HEK293 (cell line): ENCODE measurements around the gene NAPSA.

ENCODE experiments used
- TCF7L2 ChIP-seq: IDR thresholded peaks from 2 replicates; pipeline ENCODE4 v1.6.1; 2011; ENCODE audit warnings: low read depth, mild to moderate bottlenecking, inconsistent platforms, low read length, moderate library complexity, borderline replicate concordance
- TSHZ1 ChIP-seq: fragments of 450-650 bp; formaldehyde crosslinking; IDR thresholded peaks from 2 replicates; pipeline ENCODE4 v1.5.1; 2016; ENCODE audit warnings: missing biosample characterization, missing genetic modification characterization, borderline replicate concordance
- ZNF558 ChIP-seq: fragments of 450-650 bp; formaldehyde crosslinking; IDR thresholded peaks from 2 replicates; pipeline ENCODE4 v1.5.1; 2016; ENCODE audit warnings: missing biosample characterization, missing genetic modification characterization
- ZNF626 ChIP-seq: fragments of 450-650 bp; sonication (Bioruptor Pico); formaldehyde crosslinking; IDR thresholded peaks from 2 replicates; pipeline ENCODE4 v1.5.1; 2018; ENCODE audit warnings: missing biosample characterization, missing genetic modification characterization, inconsistent platforms
- ZNF660 ChIP-seq: fragments of 450-650 bp; IDR thresholded peaks from 2 replicates; pipeline ENCODE4 v1.5.1; 2018; ENCODE audit warnings: missing biosample characterization, mild to moderate bottlenecking, missing genetic modification characterization
- TF ChIP-seq, protein P1 (sequence below): fragments of 450-650 bp; formaldehyde crosslinking; IDR thresholded peaks from 2 replicates; pipeline ENCODE4 v1.5.1; 2017; ENCODE audit warnings: missing biosample characterization, missing genetic modification characterization
- TF ChIP-seq, protein P2 (sequence below): fragments of 450-650 bp; formaldehyde crosslinking; IDR thresholded peaks from 2 replicates; pipeline ENCODE4 v1.5.1; 2016; ENCODE audit warnings: missing biosample characterization, missing genetic modification characterization

GRCh38 chr19:50321831-50322230 lies 43.6 kb downstream of the NAPSA start:
- TF ChIP-seq, protein P1, sequence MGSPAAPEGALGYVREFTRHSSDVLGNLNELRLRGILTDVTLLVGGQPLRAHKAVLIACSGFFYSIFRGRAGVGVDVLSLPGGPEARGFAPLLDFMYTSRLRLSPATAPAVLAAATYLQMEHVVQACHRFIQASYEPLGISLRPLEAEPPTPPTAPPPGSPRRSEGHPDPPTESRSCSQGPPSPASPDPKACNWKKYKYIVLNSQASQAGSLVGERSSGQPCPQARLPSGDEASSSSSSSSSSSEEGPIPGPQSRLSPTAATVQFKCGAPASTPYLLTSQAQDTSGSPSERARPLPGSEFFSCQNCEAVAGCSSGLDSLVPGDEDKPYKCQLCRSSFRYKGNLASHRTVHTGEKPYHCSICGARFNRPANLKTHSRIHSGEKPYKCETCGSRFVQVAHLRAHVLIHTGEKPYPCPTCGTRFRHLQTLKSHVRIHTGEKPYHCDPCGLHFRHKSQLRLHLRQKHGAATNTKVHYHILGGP, result no peak
- TF ChIP-seq TSHZ1 (tag by site-specific recombination) (no peak), TCF7L2 (no peak), ZNF660 (tag by site-specific recombination) (no peak), ZNF626 (tag by site-specific recombination) (no peak), ZNF558 (tag by site-specific recombination) (no peak)
- TF ChIP-seq, protein P2, sequence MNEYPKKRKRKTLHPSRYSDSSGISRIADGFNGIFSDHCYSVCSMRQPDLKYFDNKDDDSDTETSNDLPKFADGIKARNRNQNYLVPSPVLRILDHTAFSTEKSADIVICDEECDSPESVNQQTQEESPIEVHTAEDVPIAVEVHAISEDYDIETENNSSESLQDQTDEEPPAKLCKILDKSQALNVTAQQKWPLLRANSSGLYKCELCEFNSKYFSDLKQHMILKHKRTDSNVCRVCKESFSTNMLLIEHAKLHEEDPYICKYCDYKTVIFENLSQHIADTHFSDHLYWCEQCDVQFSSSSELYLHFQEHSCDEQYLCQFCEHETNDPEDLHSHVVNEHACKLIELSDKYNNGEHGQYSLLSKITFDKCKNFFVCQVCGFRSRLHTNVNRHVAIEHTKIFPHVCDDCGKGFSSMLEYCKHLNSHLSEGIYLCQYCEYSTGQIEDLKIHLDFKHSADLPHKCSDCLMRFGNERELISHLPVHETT (tag by site-specific recombination), result no peak
